Upper lobe of left lung (tissue), 4 donors: Measurements from ENCODE around the gene C6orf47.

Source experiments
- CTCF ChIP-seq, 6 experiments: fragments of 450-650 bp in 4 of 6; fragments of 200-600 bp in 2 of 6; sonication (generic) in 2 of 6; IDR thresholded peaks; one replicate each; pipeline ENCODE4 v1.5.1; 2016 to 2019; ENCODE audit warnings: antibody characterized with exemption in 6 of 6
- EP300 ChIP-seq, 4 donors: sonication (generic); formaldehyde crosslinking; IDR thresholded peaks; one replicate each; pipeline ENCODE4 v1.5.1; 2017; ENCODE audit warnings: antibody characterized with exemption in 4 of 4, control low read depth in 2 of 4
- POLR2AphosphoS5 ChIP-seq, 2 donors: sonication (generic); formaldehyde crosslinking; IDR thresholded peaks; one replicate each; pipeline ENCODE4 v1.5.1; 2017; ENCODE audit warnings: antibody characterized with exemption in 2 of 2

GRCh38 chr6:31658158-31658688 is 2.4 kb downstream of the C6orf47 start:
- TF ChIP-seq CTCF (IDR thresholded peaks at IDR 0.05) (no peak), EP300 (IDR thresholded peaks at IDR 0.05) (no peak), POLR2AphosphoS5 (IDR thresholded peaks at IDR 0.05) (no peak)
